Amniotic stem cell (primary cell): Measurements from ENCODE around the gene EIF4A2.
"Not testable (repeated sequence)": the region's sequence is repeated elsewhere in the genome, so short reads cannot be mapped to it uniquely, and the experiment has no call there.

ENCODE experiments used
- DNase-seq: peaks from one replicate; lab custom pipeline; 2025; lab: John Stamatoyannopoulos, UW

Gene EIF4A2

DNA sequence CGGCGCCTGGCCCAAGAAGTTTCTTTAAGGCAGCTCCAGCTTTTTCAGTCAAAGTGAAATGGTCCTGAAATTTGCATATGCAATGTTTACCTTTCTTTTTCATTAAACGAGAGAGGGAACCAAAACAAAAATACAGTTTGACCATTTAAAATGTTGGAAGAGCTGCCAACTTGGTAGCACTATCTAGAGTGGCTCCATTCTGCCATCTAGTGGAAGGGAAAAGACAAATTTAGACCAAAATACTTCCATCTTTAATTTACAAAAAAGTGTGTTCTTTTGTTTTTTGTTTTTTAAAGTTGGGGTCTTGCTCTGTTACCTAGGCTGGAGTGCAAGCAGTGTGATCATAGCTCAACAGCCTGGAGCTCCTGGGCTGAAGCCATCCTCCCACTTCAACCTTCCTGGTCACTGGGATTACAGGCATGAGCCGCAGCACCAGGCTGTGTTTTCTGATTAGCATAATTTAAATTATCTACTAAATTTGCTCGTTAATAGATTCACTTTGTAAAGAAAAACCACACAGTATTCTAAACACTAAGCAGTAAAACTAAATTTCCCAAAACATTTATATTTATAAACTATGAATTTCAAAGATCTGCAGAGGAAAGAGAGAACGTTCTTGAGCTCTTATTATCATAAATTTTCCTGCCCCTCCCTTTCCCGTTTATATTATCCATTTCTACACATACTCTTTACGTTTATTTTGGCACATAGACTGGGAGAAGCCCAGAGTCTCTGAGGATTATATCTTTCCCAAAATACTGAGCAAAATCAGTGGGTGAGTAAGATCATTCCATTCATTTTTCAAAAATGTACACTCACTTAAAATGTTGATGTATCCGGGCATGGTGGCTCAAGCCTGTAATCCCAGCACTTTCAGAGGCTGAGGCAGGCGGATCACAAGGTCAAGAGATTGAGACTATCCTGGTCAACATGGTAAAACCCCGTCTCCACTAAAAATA is 38.3 kb downstream of the EIF4A2 start:
- DNase-seq = peak; percentile 45

DNA sequence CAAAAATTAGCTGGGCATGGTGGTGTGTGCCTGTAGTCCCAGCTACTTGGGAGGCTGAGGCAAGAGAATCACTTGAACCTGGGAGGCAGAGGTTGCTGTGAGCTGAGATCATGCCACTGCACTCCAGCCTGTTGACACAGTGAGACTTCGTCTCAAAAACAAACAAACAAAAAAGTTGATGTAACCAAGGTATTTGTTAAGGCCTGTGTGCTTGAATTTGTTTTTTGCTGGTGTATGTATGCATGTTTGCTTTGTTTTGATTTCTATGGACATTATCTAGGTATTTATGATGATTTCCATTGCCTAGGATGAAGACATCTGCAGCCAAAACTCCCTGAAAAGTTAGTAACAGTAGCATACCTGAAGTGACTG is 39.0 kb downstream of the EIF4A2 start:
- DNase-seq = not testable (repeated sequence)

DNA sequence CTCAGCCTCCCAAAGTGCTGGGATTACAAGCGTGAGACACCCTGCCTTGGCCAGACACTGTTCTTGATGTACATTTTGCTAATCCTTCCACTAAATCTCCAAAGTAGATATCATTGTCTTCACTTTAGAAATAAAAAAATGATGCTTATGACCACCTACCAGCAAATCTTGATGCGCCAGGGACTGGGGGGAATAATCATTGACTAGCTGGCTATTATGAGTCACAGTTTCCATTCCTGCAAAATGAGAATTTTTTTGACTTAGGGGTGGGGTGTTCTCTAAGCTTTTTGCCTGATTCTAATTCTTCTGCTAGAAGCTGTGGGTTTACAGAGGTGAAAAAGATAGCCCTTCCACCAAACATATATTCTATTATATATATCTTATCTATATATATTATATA is 40.0 kb downstream of the EIF4A2 start:
- DNase-seq = no peak

DNA sequence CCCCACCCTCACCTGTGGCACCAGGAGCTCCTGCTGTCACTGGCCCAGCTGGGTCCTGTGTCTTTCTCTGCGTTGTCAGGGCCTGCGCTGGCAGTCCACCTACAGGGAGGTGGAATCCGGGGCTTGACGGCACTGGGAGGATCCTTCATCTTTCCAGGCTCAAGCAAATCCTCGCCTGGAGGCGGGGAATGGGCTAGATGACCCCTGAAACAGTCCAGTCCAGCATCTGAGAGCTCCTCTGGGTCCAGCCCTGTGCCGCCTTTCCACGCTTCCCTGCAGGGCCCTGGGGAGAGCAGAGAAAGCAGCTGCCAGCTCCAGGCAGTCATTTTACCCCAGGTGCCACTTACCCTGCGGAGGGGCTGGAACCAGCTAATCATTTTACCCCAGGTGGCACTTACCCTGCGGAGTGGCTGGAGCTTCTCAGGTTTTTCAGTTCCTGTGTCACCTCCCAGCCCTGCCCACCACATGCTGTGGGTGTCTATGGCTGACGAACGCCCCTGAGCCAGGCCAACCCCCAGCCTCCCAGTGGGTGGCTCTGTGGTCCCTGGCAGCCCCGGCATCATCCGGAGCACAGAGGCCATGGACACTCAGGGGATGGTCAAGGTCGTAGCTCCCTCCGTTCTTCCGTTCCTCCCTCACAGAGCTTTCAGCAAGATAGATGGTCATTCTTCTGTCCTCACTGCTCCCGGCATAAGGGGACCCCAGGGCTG is 41.2 kb downstream of the EIF4A2 start:
- no peak for DNase-seq

DNA sequence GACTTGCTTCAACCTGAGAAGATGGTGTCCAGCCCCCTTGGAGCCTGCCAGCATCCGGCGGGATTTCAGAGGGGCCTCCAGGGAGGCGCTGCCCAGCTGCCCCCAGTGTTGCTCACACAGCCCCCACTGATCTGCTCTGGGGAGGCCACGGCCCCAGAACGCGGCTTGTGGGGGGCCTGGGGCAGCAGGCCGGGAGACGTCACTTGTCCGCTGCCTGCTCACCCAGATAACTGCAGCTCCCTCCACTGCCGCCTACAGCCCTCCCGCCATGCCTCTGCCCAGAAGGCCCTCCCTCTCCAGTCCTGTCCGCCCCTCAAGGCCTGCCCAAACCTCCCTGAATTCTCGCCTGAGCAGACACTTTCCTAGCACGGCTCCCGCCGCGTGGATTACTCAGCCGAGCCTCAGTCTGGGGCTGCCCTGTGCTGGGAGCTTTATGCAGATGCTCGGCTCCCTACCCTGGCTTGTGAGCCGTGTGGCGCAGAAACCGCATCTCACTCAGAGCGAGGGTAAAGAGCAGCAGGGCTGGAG is 42.0 kb downstream of the EIF4A2 start:
- DNase-seq = no peak

DNA sequence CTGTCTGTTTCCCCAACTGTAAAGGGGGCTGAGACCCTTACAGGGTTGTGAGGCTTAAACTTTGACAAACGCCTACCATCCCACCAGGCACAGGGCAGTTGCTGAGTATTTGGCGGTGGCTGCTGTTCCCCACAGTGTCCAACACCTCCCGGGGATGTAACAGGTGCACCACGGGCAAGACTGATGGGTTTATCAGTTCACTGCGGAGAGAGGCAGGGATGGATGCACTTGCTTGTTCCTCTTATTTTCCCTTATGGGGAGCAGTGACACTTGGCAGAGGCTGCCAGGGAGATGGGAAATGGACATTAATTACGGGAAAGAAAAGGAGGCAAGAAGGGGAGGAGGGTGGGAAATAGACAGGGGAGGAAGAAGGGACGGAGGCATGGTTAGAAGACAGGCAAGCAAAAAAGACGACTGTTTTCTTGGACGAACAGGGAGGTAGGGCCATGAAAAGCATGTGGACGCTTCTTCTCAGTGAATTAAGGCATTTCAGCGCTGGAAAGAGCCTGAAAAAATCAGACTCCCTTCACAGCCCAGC is 42.6 kb downstream of the EIF4A2 start:
- DNase-seq = no peak

DNA sequence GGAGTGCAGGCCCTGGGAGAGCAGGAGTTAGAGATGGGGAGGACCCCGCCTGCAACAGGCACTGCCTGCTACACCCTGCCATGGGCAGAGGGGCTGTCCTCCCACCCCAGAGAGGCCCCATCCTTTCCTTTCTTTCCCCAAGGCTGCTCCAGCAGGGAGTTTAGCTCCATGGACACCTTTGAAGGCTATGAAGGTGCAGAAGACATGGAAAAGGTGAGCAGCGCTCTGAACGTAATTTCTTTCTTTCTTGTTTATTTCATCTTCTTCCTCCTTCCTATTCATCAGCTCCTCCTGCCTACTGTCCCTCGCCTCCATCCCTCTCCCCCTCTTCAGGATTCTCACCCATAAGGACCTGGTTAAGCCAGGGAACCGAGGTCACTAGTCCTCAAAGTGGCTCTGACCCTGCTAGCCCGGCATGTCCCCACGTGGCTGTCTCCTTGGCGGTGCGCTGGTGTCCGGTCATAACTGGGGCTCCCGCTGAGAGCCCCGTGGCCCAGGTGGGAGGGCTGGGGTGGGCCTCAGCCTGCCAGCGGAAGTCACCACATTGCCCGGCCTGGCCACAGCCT is 43.1 kb downstream of the EIF4A2 start:
- no peak for DNase-seq

DNA sequence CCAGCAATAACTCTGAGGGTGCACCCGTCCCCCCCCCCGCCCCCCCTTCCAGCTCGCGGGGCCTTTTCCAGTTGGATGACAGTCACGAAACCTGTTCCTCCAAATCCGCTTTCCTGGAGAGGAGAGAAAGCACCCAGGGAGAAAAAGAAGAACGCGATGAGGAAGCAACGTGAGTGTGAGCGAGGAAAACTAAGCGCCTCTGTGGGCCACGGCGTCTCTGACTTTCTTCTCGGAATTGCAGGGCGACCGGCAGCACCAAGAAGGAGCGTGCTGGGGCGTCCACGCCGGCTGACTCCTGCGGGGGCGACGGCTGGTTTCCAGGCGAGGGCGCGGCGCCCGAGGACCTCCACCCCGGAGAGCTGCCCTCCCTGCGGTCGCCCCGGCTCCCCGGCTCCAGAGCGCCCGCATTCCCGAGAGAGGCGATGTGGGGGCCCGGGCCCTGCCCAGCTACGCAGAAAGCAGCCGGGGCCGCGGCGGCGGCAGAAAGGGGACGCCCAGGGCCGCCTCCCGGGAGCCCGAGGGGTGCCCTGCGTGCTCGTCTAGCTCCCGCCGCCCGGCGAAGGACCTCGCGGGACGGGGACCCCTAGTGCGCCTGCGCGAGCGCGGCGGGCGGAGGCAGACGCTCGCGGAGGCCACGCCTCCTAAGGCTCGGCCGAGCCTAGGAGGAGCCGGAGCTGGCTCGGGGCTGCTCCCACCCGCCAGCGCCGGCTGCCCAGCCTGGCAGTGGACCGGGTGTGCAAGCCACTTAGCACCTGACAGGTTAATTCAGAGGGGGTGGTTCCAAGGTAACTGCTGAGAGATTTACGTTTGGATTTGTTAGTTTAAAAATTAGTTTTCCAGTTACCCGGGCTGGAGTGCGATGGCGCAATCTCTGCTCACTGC is 43.8 kb downstream of the EIF4A2 start:
- peak; percentile 59 for DNase-seq

DNA sequence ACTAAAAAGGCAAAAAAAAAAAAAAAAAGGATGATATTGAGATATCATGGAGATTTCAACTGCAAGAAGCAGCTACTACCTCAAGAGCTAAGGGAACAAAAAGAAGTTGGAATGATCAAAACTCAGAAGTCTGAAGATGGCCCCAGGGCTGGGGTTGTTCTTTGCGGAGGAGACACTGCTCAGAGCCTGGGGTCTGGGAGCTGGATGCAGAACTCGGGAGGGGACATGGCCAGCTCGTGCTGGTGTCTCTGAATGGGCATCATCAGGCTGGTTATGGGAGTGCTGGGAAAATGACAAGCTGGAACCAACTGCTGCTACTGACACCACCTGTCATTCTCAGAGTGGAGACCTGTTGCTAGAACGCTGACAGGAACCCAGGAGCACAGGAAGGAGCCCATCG is 45.0 kb downstream of the EIF4A2 start:
- no peak for DNase-seq

DNA sequence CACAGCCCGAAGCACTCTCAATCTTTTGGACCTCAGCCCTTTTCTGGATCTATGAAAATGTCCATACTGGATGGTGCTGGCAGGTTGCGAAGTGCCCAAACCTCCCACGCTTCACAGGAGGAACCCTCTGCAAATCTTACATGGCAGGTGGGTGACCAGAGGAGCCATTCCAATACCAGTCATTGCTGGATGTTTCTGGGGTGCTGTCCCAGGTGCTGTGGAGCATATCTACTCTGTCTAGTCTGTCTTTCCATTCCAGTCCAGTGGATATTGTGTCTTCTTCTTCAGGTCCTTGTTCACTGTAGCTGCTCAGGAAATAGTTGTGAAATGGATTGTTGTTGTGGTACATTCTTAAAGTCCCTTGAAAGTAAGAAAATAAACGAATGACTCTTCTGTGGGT is 48.4 kb downstream of the EIF4A2 start:
- DNase-seq = no peak

DNA sequence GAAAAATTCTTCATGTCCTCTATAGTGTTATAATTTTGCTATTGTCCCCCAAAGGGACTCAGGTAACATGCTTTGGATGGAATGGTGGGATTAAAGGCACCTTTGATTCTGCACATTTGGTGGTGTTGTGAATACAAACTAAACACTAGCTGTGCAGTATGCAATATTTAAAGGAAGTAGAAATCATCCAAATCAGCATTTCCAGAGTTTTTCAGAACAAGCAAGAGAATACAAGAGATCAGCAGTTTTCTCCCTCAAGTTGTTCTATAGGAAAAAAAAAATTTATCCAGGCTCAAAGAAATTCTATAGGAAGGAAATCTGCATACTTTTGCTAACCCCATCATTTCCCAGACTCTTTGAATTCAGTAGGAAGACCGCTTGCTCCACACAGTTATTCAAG is 48.9 kb downstream of the EIF4A2 start:
- no peak for DNase-seq
